DMS53 (cell line): ENCODE measurements around the gene TFPI2.

Source experiments
- DNase-seq: peaks from one replicate; lab custom pipeline; 2025; lab: John Stamatoyannopoulos, UW

Gene TFPI2

DNA sequence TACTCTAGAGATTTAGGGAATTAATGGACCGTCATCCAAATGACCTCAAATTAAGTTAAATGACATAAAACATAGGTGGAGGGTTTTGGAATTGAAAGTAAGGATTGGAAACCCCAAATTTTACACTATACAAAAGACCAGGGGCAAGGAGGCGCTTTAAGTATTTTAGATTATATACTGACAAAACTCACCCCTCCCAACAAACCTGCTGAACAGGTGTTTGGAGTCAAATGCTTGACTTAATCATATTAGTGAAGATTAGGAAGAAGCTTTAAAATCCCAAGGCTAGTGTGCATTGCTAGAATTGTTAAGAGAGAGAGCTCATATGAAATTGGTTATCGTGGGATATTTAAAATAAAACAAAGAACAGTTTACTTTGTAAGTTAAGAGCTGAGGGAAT, 15.7 kb upstream of the TFPI2 start, which contains the start of gene GNGT1:
GNGT1 (plus strand) TSS at position 301 of the 400 bp plus-strand sequence. CDS start 180 bp downstream, outside the sequence.
- DNase-seq: no peak

DNA sequence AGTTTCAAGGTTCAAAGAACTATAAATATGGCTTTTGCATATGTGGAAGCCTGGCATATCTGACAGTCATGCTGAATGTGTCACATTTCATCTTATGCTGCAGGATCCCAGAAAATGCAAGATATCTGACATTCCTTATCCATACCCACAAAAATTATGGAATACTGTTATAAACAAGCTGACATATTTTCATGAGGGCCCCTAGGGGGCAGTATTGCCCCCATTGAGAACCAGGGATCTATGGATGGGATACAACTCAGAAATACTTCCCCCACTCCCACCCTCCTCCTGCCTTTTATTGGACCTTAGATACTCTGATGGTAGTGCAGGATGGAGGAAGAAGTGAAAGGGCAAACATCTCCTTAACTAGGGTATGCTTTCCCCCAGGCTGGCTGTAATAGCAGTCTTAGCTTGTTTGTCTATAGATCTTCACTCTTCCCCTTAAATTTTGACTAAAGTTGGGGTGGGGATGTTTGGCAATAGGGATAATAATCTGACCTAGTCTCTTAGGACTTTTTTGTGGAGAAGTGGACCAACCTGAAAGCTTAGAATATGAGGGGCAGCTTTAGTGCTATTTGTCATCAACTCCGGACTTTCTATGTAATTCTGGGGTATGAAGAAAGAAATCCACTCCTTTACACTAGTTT, 12.3 kb upstream of the TFPI2 start:
- peak; percentile 76 for DNase-seq

DNA sequence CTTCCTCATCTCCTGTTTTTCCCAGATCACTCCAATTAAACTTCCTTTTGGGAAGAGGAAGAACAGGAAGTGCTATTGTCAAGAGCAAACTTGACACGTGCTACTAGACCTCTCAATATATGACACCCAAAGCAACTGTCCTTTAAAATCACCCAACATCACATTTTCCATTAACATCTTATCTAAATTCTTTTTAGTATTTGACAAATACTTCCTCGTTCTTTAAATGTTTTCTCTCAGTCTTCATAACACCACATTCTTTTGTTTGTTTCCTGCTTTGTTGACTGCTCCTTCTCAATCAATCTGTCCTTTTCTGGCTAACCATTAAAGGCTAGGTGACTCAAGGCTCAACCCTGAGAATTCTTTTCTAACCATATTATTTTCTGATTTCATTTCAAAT, 7.1 kb upstream of the TFPI2 start:
- no peak for DNase-seq

DNA sequence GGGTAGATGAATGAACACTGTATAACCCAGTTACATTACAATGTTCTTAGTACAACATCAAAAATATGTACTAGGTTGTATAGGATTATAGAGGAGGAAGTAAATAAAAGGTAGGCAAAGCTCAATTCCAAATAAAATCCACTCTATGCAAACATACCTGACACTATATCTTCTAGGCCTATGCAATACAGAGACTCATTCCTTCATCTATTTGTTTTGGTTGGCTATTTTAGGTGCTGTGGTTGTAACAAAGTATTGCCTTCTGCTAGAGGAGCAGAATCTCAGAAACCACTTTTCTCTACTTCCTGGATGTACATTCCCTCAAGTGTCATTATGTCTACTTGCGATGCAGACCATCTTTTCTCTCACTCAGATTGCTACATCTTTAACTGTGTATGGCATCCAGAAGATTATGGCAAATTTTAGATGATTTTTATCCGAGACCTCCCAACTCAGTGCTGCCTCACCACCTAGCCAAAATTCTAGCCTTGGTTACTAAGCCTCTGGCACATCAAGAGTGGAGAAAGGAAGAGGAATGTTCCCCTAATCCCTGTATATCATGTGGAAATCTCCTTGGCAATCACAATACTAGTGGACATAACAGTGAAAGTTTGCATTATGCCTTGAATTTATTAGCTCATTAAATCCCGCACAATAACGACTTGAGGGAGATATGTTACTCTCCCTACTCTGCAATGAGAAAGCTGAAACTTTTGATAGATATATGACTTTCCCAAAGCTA, 5.5 kb upstream of the TFPI2 start:
- no peak for DNase-seq

DNA sequence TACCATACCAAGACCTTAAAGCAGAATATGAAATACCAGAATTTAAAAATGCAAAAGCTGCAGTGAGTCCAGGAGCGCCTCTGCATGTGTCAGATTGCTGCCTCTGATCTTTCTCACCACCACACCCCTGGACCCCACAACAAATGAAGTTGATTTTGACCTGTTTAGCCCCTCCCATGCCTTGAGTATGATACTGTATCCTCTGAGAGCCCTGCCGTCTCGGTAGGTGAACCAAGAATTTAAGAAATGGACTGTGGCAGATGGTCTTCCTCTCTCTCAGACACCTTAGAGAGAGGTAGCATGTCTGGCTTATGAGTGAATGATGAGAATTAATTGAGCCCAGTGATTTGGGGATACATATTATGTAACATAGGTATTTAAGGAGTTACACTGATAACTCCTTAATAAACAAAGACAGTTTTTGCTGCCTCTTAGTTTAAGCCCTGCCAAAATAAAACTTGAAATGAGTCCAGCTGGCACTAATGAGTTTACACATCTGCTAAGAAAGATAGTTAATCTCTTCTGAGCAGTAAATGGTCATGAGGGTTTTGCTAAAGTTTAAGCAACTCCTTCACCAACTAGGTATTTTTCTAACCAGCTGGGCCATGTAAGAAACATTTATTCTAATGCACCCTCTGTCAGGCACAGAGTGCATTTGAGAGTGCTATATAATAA, 4.5 kb upstream of the TFPI2 start:
- no peak for DNase-seq

DNA sequence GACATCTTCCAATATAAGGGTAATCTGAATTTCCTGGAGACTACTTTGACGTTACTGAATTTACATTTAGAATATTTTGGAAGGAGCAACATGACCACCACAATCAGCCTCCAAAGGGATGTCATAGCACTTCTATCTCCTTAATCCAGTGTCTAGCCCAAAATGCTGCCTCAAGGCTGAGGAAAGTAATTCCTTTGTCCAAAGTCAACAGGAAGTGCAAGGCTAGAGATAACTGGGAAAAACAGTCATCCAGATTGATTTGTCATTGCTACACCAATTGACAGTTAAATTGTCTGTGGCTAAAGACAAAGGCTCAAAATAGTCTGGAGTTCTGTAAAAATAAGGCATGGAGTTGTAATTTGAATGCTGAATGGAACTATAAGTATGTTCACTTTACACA, 3.9 kb upstream of the TFPI2 start:
- DNase-seq: peak; percentile 13

DNA sequence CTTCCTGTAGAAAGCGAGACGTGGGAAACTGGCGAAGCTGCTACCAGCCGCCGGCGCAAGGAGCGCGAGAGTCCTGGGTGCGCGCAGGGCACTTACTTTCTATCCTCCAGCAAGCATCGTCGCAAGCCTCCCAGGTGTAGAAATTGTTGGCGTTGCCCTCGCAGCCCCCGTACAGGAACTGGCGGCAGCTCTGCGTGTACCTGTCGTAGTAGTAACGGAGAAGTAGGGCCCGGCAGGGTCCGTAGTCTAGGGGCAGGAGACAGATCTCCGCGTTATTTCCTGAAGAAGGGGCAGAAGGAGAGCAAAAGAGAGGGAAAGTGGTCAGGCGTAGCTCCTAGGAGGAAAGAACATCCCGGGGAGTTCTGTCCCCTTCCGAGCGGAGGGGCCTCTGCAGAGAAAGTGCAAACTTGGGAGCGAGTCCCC, 501 bp downstream of the TFPI2 start:
- DNase-seq: peak; percentile 71

DNA sequence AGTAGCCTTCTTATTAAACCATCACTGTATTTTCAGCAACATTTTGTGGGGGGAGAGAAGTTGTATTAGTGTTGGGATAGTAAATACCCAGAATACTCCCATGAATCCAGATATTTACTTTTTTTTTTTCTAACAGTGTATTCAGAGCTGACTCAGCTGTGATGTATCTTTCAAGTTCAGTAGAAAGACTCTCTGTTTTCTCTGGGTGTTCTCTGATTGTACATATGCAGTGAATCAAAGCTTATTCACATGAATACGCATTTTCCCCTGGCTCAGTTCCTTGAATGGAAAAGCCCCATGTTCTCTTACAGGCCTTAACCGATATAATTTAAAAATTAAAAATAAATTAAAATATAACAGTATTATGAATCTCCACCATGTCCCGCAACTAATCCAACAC, 1.3 kb downstream of the TFPI2 start:
- DNase-seq: peak; percentile 16

DNA sequence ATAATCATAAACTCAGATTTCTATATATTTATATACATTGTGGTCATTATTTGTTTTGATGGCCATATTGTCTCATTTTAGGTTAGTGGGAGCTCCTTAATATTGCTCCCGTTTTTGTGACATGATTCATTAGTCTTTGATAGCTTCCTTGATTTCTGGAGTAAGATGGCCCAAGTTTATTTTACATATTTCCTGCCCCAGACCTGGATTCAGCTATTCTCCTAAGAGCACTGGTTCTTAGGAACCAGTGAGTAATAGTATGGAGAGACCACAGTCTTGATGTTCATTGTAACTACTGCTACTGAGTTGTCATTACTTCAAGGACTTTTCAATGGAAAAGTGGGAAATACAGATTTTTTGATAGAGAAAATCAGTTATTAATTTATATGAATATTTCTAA, 6.0 kb downstream of the TFPI2 start:
- DNase-seq: no peak

DNA sequence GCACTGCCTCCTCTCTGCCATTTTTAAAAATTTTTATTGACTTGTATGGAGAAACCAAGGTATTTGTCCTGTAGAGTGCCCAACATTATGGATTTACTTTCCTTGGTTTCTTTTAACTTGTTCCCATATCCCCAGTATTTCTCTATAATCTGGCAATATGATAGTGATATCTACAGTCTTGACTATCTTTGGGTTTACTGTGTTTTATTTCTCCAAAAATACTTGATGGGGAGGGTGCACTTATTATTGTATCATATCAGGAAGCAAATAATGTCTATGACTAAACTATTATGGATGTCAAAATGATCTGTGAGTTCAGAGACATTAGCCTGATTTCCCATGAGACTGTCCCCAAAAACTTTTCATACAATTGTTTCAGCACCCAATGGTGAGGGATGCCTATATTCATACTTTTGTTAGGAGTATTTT, 6.6 kb downstream of the TFPI2 start:
- DNase-seq: no peak

DNA sequence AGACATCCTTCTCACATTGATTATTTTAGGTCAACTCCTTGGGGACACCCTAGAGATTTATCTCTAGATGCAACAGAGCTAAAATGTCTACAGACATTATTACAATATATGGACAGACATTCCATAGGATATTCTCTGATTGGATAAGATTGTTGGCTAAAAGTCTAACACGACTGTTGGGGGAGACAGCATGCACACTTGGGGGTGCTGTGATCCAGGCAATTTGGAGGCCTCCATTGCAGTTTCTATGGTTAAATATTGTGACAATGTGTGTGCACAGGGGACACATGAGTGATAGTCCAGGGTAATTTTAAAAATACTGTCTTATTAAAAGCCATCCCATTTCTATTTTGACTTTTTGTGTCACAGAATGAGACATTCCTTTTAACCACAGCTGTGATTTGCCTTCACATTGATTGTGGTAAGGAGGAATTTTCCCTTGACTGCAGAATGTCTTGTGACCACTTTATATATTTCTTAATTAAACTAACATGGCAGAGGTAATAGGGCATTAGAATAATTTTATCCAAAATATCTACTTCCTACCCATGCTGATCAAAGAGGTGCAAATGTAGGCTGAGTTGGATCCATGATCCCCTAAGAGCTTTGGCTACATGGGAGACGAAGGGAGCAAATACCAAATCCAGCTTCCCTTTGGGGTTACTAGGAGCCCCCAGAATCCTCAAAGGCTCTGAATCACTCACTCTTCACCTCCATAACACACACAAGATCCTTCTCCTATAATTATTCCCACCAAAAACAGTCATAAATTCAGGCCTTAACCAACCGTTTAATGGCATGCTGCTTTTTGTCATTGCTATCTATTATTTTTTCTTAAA, 7.3 kb downstream of the TFPI2 start:
- no peak for DNase-seq

DNA sequence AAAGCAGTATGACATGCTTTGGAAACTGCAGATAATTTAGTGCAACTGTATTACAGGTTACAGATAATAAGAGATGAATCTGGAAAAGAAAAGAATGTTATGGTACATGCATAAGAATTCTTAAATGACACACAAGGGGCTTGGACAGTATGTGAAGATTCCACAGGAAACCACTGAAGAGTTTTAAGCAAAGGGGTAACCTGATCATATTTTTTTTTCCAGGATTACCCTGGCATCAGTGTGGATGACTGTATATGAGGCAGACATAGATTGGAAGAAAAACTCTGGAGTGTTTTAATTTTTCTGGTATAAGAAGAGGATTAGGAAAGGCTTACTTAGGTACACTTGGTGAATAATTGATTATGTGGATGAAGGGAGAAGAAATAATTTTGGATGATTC, 8.1 kb downstream of the TFPI2 start:
- DNase-seq: no peak

DNA sequence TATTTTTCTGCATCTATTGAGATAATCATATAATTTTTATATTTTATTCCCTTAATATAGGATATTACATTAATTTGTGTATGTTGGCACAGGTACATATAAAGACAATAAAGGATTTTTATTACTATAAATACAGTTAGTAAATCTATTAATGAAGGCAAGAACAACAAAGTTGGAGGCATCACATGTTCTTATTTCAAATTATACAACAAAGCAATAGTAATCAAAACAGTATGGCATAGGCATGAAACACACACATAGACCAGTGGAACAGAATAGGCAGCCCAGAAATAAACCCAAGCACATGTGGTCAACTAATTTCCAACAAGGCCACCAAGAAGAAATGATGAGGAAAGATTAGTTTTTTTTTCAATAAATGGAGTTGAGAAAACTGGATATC, 11.2 kb downstream of the TFPI2 start:
- no peak for DNase-seq

DNA sequence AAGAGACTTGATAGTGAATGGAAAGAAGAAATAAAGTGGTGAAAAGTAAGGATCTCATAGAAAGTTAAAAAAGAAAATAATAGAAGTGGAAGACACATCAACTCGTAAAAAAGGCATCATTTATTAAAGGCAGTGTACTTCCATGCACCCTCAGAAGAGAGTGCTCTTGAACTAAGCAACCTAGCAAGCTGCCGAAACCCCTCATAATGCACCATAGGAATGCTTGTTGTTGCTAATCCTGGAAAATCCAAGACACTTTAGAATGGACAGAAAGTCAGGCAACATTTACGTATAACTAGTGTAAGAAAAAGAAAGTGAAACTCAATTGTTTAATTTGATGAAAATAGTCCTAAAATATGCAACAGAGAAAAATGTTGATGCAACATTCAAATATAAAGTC, 12.8 kb downstream of the TFPI2 start:
- DNase-seq: no peak

DNA sequence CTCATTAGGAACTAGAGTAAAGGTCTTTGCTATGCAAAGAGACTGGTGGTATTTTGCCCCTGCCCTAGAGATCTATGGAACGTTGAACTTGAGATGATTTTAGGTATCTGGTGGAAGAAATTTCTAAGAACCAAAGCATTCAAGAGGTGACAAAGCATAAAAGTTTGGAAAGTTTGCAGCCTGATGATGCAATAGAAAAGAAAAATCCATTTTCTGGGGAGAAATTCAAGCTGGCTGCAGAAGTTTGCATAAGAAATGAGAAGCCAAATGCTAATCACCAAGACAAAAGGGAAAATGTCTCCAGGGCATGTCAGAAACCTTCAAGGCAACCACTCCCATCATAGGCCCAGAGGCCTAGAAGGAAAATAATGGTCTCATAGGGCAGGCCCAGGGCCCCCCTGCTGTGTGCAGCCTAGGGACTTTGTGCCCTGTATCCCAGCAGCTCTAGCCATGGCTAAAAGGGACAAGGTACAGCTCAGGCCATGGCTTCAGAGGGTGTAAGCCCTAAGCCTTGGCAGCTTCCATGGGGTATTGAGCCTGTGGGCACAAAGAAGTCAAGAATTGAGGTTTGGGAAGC, 16.5 kb downstream of the TFPI2 start:
- DNase-seq: no peak

DNA sequence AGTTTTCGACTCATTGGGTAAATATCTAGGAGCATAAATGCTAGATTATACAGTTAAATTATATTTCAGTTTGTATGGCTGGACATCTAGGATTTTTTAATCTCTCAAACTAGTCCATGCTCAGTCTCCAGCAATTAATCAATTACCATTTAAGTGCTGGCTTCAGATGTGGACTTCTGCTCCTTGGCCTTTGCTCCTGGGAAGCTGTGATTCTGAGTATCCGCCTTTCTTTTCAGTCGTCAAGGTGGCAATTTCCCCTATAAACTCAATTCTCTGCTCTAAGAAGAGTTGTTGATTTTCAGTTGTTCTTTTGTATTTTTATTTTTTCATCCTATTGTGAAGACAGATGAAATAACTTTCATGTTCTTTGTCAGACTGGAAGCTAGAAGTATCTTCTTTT, 23.7 kb downstream of the TFPI2 start:
- DNase-seq: no peak

DNA sequence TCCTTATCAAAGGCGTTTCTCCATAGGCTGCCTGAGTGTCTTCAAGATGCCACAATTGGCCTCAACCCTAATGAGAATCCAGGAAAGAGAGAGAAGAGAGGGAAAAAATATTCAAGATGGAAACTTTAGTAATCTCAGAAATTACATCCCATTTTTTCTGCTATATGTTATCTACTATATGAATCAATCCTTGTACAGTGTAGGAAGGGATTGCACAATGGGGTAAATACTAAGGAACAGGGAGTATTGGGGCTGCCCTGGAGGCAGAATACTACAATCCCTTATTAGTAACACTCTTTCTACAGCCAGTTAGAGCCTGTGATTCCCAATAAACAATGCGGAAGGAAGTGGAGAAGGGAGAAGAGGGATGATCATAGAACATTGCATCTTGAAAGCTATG, 27.9 kb downstream of the TFPI2 start:
- DNase-seq: no peak

DNA sequence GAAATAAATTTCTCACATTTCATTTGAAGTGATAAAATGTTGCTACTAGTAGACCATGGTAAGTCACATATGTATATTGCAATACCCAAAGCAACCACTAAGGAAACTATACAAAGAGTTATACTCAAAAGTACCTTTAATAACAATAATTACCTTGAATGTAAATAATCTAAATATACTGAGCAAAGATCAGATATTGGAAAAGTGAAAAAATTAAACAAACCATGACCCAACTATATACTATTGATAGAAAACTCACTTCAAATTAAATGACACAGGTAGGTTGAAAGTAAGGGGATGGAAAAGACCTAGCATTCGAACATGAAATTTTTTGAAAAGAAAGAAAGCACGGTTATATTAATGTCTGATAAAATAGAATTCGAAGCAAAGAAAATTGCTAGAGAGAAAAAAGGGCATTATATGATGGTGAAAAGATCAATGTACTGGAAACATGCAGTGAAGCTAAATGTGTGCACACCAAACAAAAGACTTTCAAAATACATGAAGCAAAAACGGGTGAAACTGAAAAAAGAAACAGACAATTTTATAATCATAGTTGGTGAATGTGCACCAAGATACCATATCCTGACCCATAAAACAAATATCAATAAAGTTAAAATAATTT, 29.1 kb downstream of the TFPI2 start:
- peak; percentile 42 for DNase-seq

DNA sequence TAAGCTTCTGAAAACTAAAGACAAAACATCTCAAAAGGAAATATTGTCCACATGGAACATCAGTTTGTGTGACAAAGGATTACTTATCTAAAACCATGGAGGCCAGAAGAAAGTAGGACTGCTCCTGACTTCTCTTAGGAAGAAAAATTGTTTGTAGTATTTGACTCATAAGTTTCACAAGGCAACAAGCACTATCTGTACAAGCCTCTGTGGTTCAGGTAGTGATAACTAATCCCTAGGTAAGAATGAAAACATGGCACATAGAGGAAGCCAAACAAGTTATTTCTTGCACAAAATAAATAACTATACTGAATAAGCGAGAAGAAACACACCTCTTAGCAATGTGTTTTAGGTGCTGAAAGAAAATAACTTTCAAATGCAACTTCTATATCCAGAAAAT, 30.3 kb downstream of the TFPI2 start:
- no peak for DNase-seq

DNA sequence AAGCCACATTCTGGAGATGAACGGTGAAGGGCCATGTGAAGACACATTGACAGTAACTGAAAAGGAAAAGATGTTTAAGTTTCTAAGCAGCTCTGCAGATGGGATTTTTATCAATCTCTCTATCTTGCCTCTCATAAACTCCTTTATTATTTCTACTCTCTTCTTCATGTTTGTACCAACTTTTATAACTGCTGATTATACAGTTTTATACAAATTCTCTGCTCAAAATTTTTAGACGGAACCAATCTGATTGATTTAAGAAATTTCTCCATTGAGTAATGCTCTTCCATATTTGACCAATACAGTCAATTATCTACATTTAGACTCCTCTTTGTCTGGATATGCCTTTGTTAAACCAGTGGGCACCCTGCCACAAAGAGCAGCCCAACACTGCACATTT, 31.7 kb downstream of the TFPI2 start:
- no peak for DNase-seq

DNA sequence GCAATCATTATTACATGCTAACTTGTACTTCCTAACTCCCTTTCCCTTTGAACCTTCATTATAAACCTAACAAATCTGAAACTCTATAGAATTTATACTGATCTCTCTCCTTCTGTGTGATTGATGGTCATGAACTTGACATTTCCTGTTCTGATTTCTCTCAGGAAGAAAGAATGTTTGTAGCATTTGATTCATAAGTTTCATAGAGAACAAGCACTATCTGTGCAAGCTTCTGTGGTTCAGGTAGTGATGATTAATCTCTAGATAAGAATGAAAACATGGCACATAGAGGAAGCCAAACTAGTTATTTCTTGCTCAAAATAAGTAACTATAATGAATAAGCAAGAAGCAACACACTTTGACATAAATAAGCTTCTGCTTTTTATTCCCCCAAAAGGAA, 34.2 kb downstream of the TFPI2 start:
- no peak for DNase-seq
